AG04450 (cell line): Measurements from ENCODE around the gene DENND5B. TPM values are rescaled to one million over a fixed set of nuclear protein-coding genes. Genes with fewer than 3 reads are reported as not detected.

Experiments used
- CTCF ChIA-PET: fragments of 300-600, 350-600 bp; formaldehyde crosslinking; extraction: SDS; loops from one replicate; lab custom pipeline; 2022; ENCODE audit warnings: antibody characterized with exemption, inconsistent platforms; lab: Charles Lee
- POLR2A ChIA-PET: fragments of 350-600 bp; formaldehyde crosslinking; extraction: SDS; loops from one replicate; lab custom pipeline; 2021; ENCODE audit warnings: antibody characterized with exemption, inconsistent platforms; lab: Yijun Ruan, JAX
- DNase-seq: peaks from one replicate; pipeline ENCODE4 v3.0.0-alpha.2; 2011; ENCODE audit warnings: low read depth, low spot score
- H3K27ac ChIP-seq: one replicate; pipeline ENCODE4 v1.5.1; 2012; ENCODE audit warnings: low read depth, low read length, control low read depth
- H3K27me3 ChIP-seq: one replicate; pipeline ENCODE4 v1.6.0; 2012; ENCODE audit warnings: low read length; ENCODE audit not compliant: control insufficient read depth, insufficient read depth
- H3K4me3 ChIP-seq: 2 replicates; pipeline ENCODE4 v1.5.1; 2011; ENCODE audit warnings: mild to moderate bottlenecking, low read depth, low read length, control low read depth
- H3K9me3 ChIP-seq: 2 replicates; pipeline ENCODE4 v1.5.1; 2012; ENCODE audit warnings: low read length; ENCODE audit not compliant: control insufficient read depth, insufficient read depth
- CTCF ChIP-seq: IDR thresholded peaks from 2 replicates; pipeline ENCODE4 v1.5.1; 2011; ENCODE audit warnings: low read depth, low read length, control low read depth, inconsistent platforms
- polyA plus RNA-seq: library from polyadenylated mRNA; depleted of rRNA; stranded (reverse); fragments of >200 nt; gene quantifications from 2 replicates; pipeline ENCODE4 v1.2.3, GENCODE V29; 2011

The DENND5B gene
- polyA plus RNA-seq, 1 experiment: 17.3 TPM

- Histone ChIP-seq H3K27ac (no peak overlapping the region), H3K9me3 (no peaks in the 10 kb centered on the region; the same call in 1 of the 2 replicates), H3K27me3 (no peaks in the 10 kb centered on the region), H3K4me3 (no peak overlapping the region)
- CTCF ChIA-PET: interaction anchor here (1.3 kb wide), 1 partner anchor 41 kb away, joined by 3 read pairs; no protein-coding TSS in a partner anchor
- POLR2A ChIA-PET: interaction anchor here (0.9 kb wide), 1 partner anchor 8 kb away, joined by 4 read pairs; no protein-coding TSS in a partner anchor
- TF ChIP-seq CTCF: no peak
- no peak for DNase-seq
Observed at GRCh38 chr12:31362115-31362758, 228.7 kb downstream of the DENND5B start.

GRCh38 chr12:31361730-31362114, 229.2 kb downstream of the DENND5B start:
- Histone ChIP-seq H3K4me3 (no peak overlapping the region), H3K27ac (no peak overlapping the region), H3K9me3 (no peaks in the 10 kb centered on the region; the same call in 1 of the 2 replicates), H3K27me3 (no peaks in the 10 kb centered on the region)
- no peak for DNase-seq
- CTCF ChIA-PET: no interaction called here
- POLR2A ChIA-PET: no interaction called here
- no peak for TF ChIP-seq CTCF

GRCh38 chr12:31355747-31356107, 235.2 kb downstream of the DENND5B start:
- Histone ChIP-seq H3K27me3 (peaks cover 5% of the 10 kb centered on the region), H3K27ac (no peak overlapping the region), H3K4me3 (no peak overlapping the region), H3K9me3 (no peaks in the 10 kb centered on the region)
- ChIA-PET POLR2A (no interaction called here), CTCF (interaction anchor here (0.6 kb wide), 2 partner anchors 16 to 619 kb away, joined by 4 read pairs; no protein-coding TSS in a partner anchor)
- no peak for TF ChIP-seq CTCF
- no peak for DNase-seq

- DNase-seq: no peak
- no peak for TF ChIP-seq CTCF
- POLR2A ChIA-PET: no interaction called here
- CTCF ChIA-PET: interaction anchor here (1.4 kb wide), 1 partner anchor 102 kb away, joined by 3 read pairs; no protein-coding TSS in a partner anchor
- no peaks in the 10 kb centered on the region for H3K9me3 ChIP-seq
- no peak overlapping the region for H3K4me3 ChIP-seq
- no peak overlapping the region for H3K27ac ChIP-seq
- peaks cover 9% of the 10 kb centered on the region for H3K27me3 ChIP-seq
Observed at GRCh38 chr12:31353750-31354708, 236.9 kb downstream of the DENND5B start.

- POLR2A ChIA-PET: no interaction called here
- TF ChIP-seq CTCF: no peak
- no peak overlapping the region for H3K4me3 ChIP-seq
- no peak overlapping the region for H3K27ac ChIP-seq
- H3K27me3 ChIP-seq: peaks cover 10% of the 10 kb centered on the region
- H3K9me3 ChIP-seq: no peaks in the 10 kb centered on the region
- no peak for DNase-seq
- CTCF ChIA-PET: interaction anchor here (0.6 kb wide), 1 partner anchor 1795 kb away, joined by 3 read pairs; no protein-coding TSS in a partner anchor
Observed at GRCh38 chr12:31346267-31346666, 244.7 kb downstream of the DENND5B start.
